ENCODE results near the gene C20orf173. TPM values are rescaled to one million over a fixed set of nuclear protein-coding genes. Genes with fewer than 3 reads are reported as not detected.
A peak's percentile ranks its signal among the peaks of the same experiment; 100 is the strongest.

The C20orf173 gene
- total RNA-seq, 2 donors from 2014 or later, result not detected

DNA sequence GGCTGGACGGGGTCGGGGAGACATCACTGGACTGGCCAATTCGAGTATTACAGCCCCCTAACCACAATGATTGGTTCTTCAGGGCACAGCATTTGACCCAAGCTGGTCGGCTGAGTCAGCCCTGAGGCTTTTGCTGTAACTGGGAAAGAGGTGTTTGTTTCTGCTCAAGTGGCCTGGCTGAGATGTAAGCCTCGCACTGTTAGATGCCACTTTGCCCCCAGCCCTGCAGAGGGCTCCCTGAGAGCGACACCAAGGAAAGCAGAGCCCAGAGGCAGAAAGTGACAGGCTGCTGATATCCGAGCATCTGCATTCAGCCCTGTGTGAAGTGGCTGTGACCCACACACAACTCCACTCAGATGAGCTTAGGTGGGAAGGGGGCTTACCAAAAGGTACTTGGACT, 31.8 kb upstream of the C20orf173 start:
- Histone ChIP-seq H3K36me3 (ENCODE audit: control insufficient read depth, insufficient read depth, low read length) (no peaks in the 10 kb centered on the region), H3K4me3 (ENCODE audit: low read length) (no peak overlapping the region), H3K9ac (ENCODE audit: extremely low read depth, low read length, poor library complexity, severe bottlenecking) (no peak overlapping the region), H3K4me1 (ENCODE audit: control insufficient read depth, insufficient read depth, low read length) (no peaks in the 10 kb centered on the region), H3K9me3 (ENCODE audit: control insufficient read depth, low read length) (no peaks in the 10 kb centered on the region), H3K27me3 (ENCODE audit: control insufficient read depth, insufficient read depth, low read length, poor library complexity, severe bottlenecking) (no peaks in the 10 kb centered on the region), H3K27ac (ENCODE audit: low read depth, low read length) (no peak overlapping the region)
- DNase-seq, result peak; percentile 87
- Mint-ChIP-seq H3K9me3 (no peaks in the 10 kb centered on the region), H3K36me3 (ENCODE audit: low read depth) (peaks cover 16% of the 10 kb centered on the region), H3K4me1 (no peaks in the 10 kb centered on the region), H3K27ac (peak overlapping the region; percentile 52), H3K27me3 (ENCODE audit: insufficient read depth) (no peaks in the 10 kb centered on the region), H3K4me3 (no peak overlapping the region)
- TF ChIP-seq, protein P1, sequence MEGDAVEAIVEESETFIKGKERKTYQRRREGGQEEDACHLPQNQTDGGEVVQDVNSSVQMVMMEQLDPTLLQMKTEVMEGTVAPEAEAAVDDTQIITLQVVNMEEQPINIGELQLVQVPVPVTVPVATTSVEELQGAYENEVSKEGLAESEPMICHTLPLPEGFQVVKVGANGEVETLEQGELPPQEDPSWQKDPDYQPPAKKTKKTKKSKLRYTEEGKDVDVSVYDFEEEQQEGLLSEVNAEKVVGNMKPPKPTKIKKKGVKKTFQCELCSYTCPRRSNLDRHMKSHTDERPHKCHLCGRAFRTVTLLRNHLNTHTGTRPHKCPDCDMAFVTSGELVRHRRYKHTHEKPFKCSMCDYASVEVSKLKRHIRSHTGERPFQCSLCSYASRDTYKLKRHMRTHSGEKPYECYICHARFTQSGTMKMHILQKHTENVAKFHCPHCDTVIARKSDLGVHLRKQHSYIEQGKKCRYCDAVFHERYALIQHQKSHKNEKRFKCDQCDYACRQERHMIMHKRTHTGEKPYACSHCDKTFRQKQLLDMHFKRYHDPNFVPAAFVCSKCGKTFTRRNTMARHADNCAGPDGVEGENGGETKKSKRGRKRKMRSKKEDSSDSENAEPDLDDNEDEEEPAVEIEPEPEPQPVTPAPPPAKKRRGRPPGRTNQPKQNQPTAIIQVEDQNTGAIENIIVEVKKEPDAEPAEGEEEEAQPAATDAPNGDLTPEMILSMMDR (conservative IDR thresholded peaks at IDR 0.05), result peak; percentile 75
- WGBS, 2 experiments (ENCODE audit: insufficient coverage in 1 of 2, insufficient read length in 1 of 2), result 33 to 40% methylated on average over 2 to 7 of the region's 7 CpGs

DNA sequence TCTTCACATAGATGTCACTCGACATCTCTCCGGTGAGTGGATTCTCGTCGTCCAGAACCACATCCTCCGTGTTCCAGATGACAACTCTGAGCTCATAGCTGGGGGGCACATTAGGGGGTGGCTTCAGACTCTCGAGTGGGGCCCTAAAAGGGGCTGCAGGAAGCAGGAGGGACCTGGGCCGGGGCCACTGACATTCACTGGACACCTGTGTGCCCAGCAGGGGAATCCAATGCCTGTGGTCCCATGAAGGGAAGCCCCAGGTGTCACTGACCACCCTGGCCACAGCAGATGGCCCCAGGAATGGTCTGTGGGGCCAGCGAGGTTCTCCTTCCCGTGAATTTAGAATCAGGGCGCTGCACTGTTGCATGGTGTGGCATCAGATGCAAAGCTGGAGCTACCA, 31.1 kb upstream of the C20orf173 start:
- Histone ChIP-seq H3K36me3 (ENCODE audit: control insufficient read depth, insufficient read depth, low read length) (peaks cover under 1% of the 10 kb centered on the region), H3K27ac (ENCODE audit: low read depth, low read length) (no peak overlapping the region), H3K9ac (ENCODE audit: extremely low read depth, low read length, poor library complexity, severe bottlenecking) (no peak overlapping the region), H3K9me3 (ENCODE audit: control insufficient read depth, low read length) (no peaks in the 10 kb centered on the region), H3K4me3 (ENCODE audit: low read length) (no peak overlapping the region), H3K4me1 (ENCODE audit: control insufficient read depth, insufficient read depth, low read length) (no peaks in the 10 kb centered on the region), H3K27me3 (ENCODE audit: control insufficient read depth, insufficient read depth, low read length, poor library complexity, severe bottlenecking) (no peaks in the 10 kb centered on the region)
- TF ChIP-seq, protein P1 (conservative IDR thresholded peaks at IDR 0.05), result no peak
- Mint-ChIP-seq H3K4me3 (no peak overlapping the region), H3K36me3 (ENCODE audit: low read depth) (peaks cover 17% of the 10 kb centered on the region), H3K9me3 (no peaks in the 10 kb centered on the region), H3K27ac (no peak overlapping the region), H3K4me1 (no peaks in the 10 kb centered on the region), H3K27me3 (ENCODE audit: insufficient read depth) (no peaks in the 10 kb centered on the region)
- DNase-seq, result no peak
- 71 to 79% methylated on average over 8 to 10 of the region's 10 CpGs for WGBS, 2 experiments (ENCODE audit: insufficient coverage in 1 of 2, insufficient read length in 1 of 2)

DNA sequence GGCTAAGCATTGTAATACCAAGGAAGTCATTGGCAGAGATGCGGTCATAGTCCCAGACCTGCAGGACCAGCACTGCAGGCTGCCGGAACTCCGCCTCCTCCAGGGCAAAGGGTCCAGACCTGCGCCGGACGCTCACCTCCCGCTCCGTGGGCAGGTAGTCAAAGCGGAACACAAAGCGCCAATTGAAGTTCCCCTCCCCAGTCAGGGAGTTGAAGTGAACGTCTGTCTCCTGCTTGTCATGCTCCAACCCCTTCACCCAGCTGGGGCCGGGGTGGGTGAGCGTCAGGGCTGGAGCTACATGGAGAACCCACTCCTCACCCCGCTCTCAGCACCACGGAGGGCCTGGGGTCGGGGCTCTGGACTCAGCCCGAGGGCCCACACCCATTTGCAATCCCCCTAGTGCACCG, 30.7 kb upstream of the C20orf173 start:
- no peak for DNase-seq
- TF ChIP-seq, protein P1 (conservative IDR thresholded peaks at IDR 0.05), result no peak
- no peaks in the 10 kb centered on the region for H3K9me3 ChIP-seq (ENCODE audit: control insufficient read depth, low read length)
- Mint-ChIP-seq H3K4me1 (no peaks in the 10 kb centered on the region), H3K27me3 (ENCODE audit: insufficient read depth) (no peaks in the 10 kb centered on the region), H3K36me3 (ENCODE audit: low read depth) (peaks cover 20% of the 10 kb centered on the region), H3K27ac (no peak overlapping the region), H3K9me3 (no peaks in the 10 kb centered on the region), H3K4me3 (no peak overlapping the region)
- H3K27me3 ChIP-seq (ENCODE audit: control insufficient read depth, insufficient read depth, low read length, poor library complexity, severe bottlenecking), result no peaks in the 10 kb centered on the region
- H3K4me1 ChIP-seq (ENCODE audit: control insufficient read depth, insufficient read depth, low read length), result no peaks in the 10 kb centered on the region
- peaks cover 5% of the 10 kb centered on the region for H3K36me3 ChIP-seq (ENCODE audit: control insufficient read depth, insufficient read depth, low read length)
- 85 to 90% methylated on average over 8 to 18 of the region's 18 CpGs for WGBS, 2 experiments (ENCODE audit: insufficient coverage in 1 of 2, insufficient read length in 1 of 2)
- no peak overlapping the region for H3K27ac ChIP-seq (ENCODE audit: low read depth, low read length)
- no peak overlapping the region for H3K4me3 ChIP-seq (ENCODE audit: low read length)
- H3K9ac ChIP-seq (ENCODE audit: extremely low read depth, low read length, poor library complexity, severe bottlenecking), result no peak overlapping the region
